GM12878 (cell line): ENCODE measurements around the gene RERE. TPM values are rescaled to one million over a fixed set of nuclear protein-coding genes. Genes with fewer than 3 reads are reported as not detected.

Experiments
- ATAC-seq: fragments of 200-7000 bp; cut with Tn5 transposase; 3 replicates; pipeline ENCODE4 v1.9.1; 2020; ENCODE audit warnings: mild to moderate bottlenecking, moderate library complexity
- BruUV-seq: library from RNA; stranded (reverse); fragments of 400-500 nt; replicated peaks from 2 replicates; lab custom pipeline; 2021; lab: Mats Ljungman, UMichigan
- CTCF ChIA-PET: fragments of 300-600 bp; sonication (Branson Sonifier 250); formaldehyde crosslinking; extraction: SDS; loops from one replicate; lab custom pipeline; 2021; ENCODE audit warnings: inconsistent platforms; lab: Yijun Ruan, JAX
- POLR2A ChIA-PET: fragments of 350-600 bp; formaldehyde crosslinking; extraction: SDS; loops from one replicate; lab custom pipeline; 2021; ENCODE audit warnings: inconsistent platforms; lab: Charles Lee
- RAD21 ChIA-PET: fragments of 300-600 bp; sonication (Branson Sonifier 250); formaldehyde crosslinking; loops from one replicate; lab custom pipeline; 2023; ENCODE audit warnings: antibody characterized with exemption; ENCODE audit not compliant: unreplicated experiment; lab: Charles Lee
- SMC1A ChIA-PET: fragments of 300-600 bp; sonication (Branson Sonifier 250); formaldehyde crosslinking; loops from one replicate; lab custom pipeline; 2023; ENCODE audit not compliant: unreplicated experiment, uncharacterized antibody; lab: Charles Lee
- DNase-seq: peaks from one replicate; pipeline ENCODE4 v3.0.0-alpha.2; 2011; ENCODE audit warnings: low read depth, low spot score
- FAIRE-seq: peaks from 3 replicates; lab custom pipeline; 2011; peaks lifted over from hg19 to GRCh38; lab: Jason Lieb, UNC
- H2AFZ ChIP-seq: 2 replicates; pipeline ENCODE4 v1.6.0; 2011; ENCODE audit warnings: low read depth, low read length, control low read depth; ENCODE audit not compliant: control insufficient read depth
- H3K27ac ChIP-seq: 2 replicates; pipeline ENCODE4 v1.5.1; 2011; ENCODE audit warnings: control low read depth; ENCODE audit not compliant: control insufficient read depth, insufficient read depth
- H3K27me3 ChIP-seq, 2 experiments: replicated peaks in 1 of 2; 2 replicates each; pipeline versions ENCODE4 v1.6.0 to v1.6.1; 2011; ENCODE audit warnings: low read length in 1 of 2; ENCODE audit not compliant: control insufficient read depth in 2 of 2, insufficient read depth in 2 of 2
- H3K36me3 ChIP-seq, 2 experiments: 2 replicates each; pipeline ENCODE4 v1.5.1; 2011; ENCODE audit warnings: low read length in 1 of 2; ENCODE audit not compliant: control insufficient read depth in 2 of 2, insufficient read depth in 2 of 2
- H3K4me1 ChIP-seq: 2 replicates; pipeline ENCODE4 v1.6.1; 2011; ENCODE audit warnings: mild to moderate bottlenecking, low read length, moderate library complexity, mixed read lengths; ENCODE audit not compliant: control insufficient read depth, insufficient read depth
- H3K4me2 ChIP-seq: 2 replicates; pipeline ENCODE4 v1.6.0; 2011; ENCODE audit warnings: control low read depth; ENCODE audit not compliant: control insufficient read depth, insufficient read depth
- H3K4me3 ChIP-seq: fragments of 200-600 bp; sonication (generic); 2 replicates; pipeline ENCODE4 v1.5.1; 2016
- H3K79me2 ChIP-seq: 2 replicates; pipeline ENCODE4 v1.6.0; 2011; ENCODE audit warnings: low read length; ENCODE audit not compliant: control insufficient read depth, insufficient read depth
- H3K9ac ChIP-seq: 2 replicates; pipeline ENCODE4 v1.8.0; 2011; ENCODE audit warnings: low read length, control low read depth, mixed read lengths; ENCODE audit not compliant: control insufficient read depth, insufficient read depth
- H3K9me3 ChIP-seq: replicated peaks from 3 replicates; pipeline ENCODE4 v1.5.1; 2011; ENCODE audit warnings: mild to moderate bottlenecking, low read length; ENCODE audit not compliant: control insufficient read depth, insufficient read depth
- H4K20me1 ChIP-seq: 2 replicates; pipeline ENCODE4 v1.6.0; 2011; ENCODE audit not compliant: control insufficient read depth, insufficient read depth
- ASH2L ChIP-seq: fragments of 300-600, 200-600 bp; sonication (generic); IDR thresholded peaks from 2 replicates; pipeline ENCODE4 v1.6.1; 2017; ENCODE audit warnings: low read depth, mild to moderate bottlenecking, borderline replicate concordance
- CBX5 ChIP-seq: sonication (generic); IDR thresholded peaks from 2 replicates; pipeline ENCODE4 v1.6.1; 2016; ENCODE audit warnings: low read depth, moderate library complexity, mild to moderate bottlenecking, inconsistent platforms
- CHD1 ChIP-seq: IDR thresholded peaks from 2 replicates; pipeline ENCODE4 v1.6.1; 2012; ENCODE audit warnings: low read depth, low read length, improper control_type of control experiment
- CHD4 ChIP-seq: fragments of 200-600 bp; sonication (generic); IDR thresholded peaks from 2 replicates; pipeline ENCODE4 v1.6.1; 2016; ENCODE audit warnings: mild to moderate bottlenecking
- EGR1 ChIP-seq, 2 experiments: IDR thresholded peaks; 1 replicate in 1 of 2; 2 replicates in 1 of 2; pipeline ENCODE4 v1.6.1; 2011 to 2012; ENCODE audit warnings: low read depth in 2 of 2, low read length in 2 of 2, borderline replicate concordance in 1 of 2, mild to moderate bottlenecking in 1 of 2, moderate library complexity in 1 of 2
- HCFC1 ChIP-seq: fragments of 150-350 bp; IDR thresholded peaks from 2 replicates; pipeline ENCODE4 v1.6.1; 2014; ENCODE audit warnings: low read length
- HDAC6 ChIP-seq: fragments of 200-600 bp; sonication (generic); IDR thresholded peaks from one replicate; pipeline ENCODE4 v1.8.0; 2017; ENCODE audit warnings: antibody characterized with exemption; ENCODE audit not compliant: unreplicated experiment
- KLF5 ChIP-seq: fragments of 450-650 bp; IDR thresholded peaks from 2 replicates; pipeline ENCODE4 v1.6.1; 2014; ENCODE audit warnings: mild to moderate bottlenecking; ENCODE audit not compliant: partially characterized antibody
- PKNOX1 ChIP-seq: fragments of 450-650 bp; IDR thresholded peaks from 2 replicates; pipeline ENCODE4 v1.6.1; 2016; ENCODE audit warnings: mild to moderate bottlenecking
- RAD21 ChIP-seq: IDR thresholded peaks from 2 replicates; pipeline ENCODE4 v1.6.1; 2011; ENCODE audit warnings: mild to moderate bottlenecking, low read depth, low read length, moderate library complexity; ENCODE audit not compliant: insufficient read depth
- SIX5 ChIP-seq: IDR thresholded peaks from 2 replicates; pipeline ENCODE4 v1.6.1; 2011; ENCODE audit warnings: mild to moderate bottlenecking, low read depth, low read length, moderate library complexity; ENCODE audit not compliant: severe bottlenecking
- SKIL ChIP-seq: fragments of 450-650 bp; IDR thresholded peaks from 2 replicates; pipeline ENCODE4 v1.6.1; 2017; ENCODE audit warnings: mild to moderate bottlenecking, low read depth, inconsistent platforms; ENCODE audit not compliant: poor library complexity, severe bottlenecking
- SREBF2 ChIP-seq: IDR thresholded peaks from 2 replicates; pipeline ENCODE4 v1.6.1; 2012; ENCODE audit warnings: mild to moderate bottlenecking, low read length
- ZNF24 ChIP-seq: fragments of 450-650 bp; IDR thresholded peaks from 2 replicates; pipeline ENCODE4 v1.6.1; 2017; ENCODE audit warnings: antibody characterized with exemption, mild to moderate bottlenecking
- WGBS: methylation state at CpG from one replicate; pipeline ENCODE4 v1.1.6; 2016; ENCODE audit warnings: low lambda C conversion rate; ENCODE audit not compliant: insufficient replicate concordance, insufficient coverage; ENCODE audit errors: missing lambda C conversion rate; 5-methylcytosine and 5-hydroxymethylcytosine counted together
- in situ Hi-C: fragments of 300-500 bp; cut with MboI; formaldehyde crosslinking; loops from 9 replicates; pipeline ENCODE4 v1.14.3; 2018; ENCODE audit warnings: mixed read lengths
- intact Hi-C: fragments of 100-400 bp; cut with micrococcal nuclease; formaldehyde crosslinking; loops from one replicate; pipeline ENCODE4 v1.14.2; 2022; ENCODE audit not compliant: unreplicated experiment
- polyA plus RNA-seq, 11 experiments: library from polyadenylated mRNA; depleted of rRNA in 4 of 11; unstranded in 6 of 11; stranded (reverse) in 5 of 11; fragments of >200 nt; fragmentation: Nextera tagmentation in 4 of 11; fragmentation: Illumina TruSeq in 1 of 11; extraction: Ambion mirVana in 4 of 11; extraction: Trizol in 1 of 11; gene quantifications; 1 replicate in 1 of 11; 2 replicates in 10 of 11; pipeline versions ENCODE4 v1.2.1 to v1.2.3, GENCODE V29; 2011 to 2016; ENCODE audit warnings: inconsistent platforms in 2 of 11, missing spikeins in 2 of 11, low read depth in 1 of 11
- total RNA-seq, 4 experiments: library from RNA; depleted of rRNA in 3 of 4; stranded (reverse); fragments of >200 nt in 3 of 4; fragmentation: Illumina TruSeq in 1 of 4; extraction: Trizol in 1 of 4; gene quantifications; 2 replicates each; pipeline versions ENCODE4 v1.2.1 to v1.2.3, GENCODE V29; 2013 to 2021

RERE gene
- total and polyA plus RNA-seq, 10 of the 15 experiments (the other 5 are each of a cell fraction or from before 2014, with no cell fraction given) = 5.2 to 60.5 (median 20.2) TPM

GRCh38 chr1:8587784-8588183, 229.7 kb downstream of the RERE start:
- H3K9ac ChIP-seq = no peak overlapping the region
- ChIA-PET RAD21 (interaction anchor here (0.8 to 6.1 kb wide), 3 partner anchors 8 to 83 kb away, joined by 3 to 27 read pairs (median 12); no protein-coding TSS in a partner anchor), CTCF (interaction anchor here (0.9 to 4.3 kb wide), 7 partner anchors 8 to 261 kb away, joined by 3 to 19 read pairs (median 10); no protein-coding TSS in a partner anchor), POLR2A (interaction anchor here (1.2 kb wide), 1 partner anchor 8 kb away, joined by 3 read pairs; no protein-coding TSS in a partner anchor), SMC1A (interaction anchor here (1.1 to 2.8 kb wide), 7 partner anchors 10 to 82 kb away, joined by 3 to 12 read pairs (median 3); no protein-coding TSS in a partner anchor)
- peaks cover 4% of the 10 kb centered on the region; the same call in 1 of the 2 replicates for H3K4me1 ChIP-seq
- FAIRE-seq (no peak), DNase-seq (no peak), ATAC-seq (peak; percentile 31; the same call in 2 of the 3 replicates)
- H3K79me2 ChIP-seq = no peaks in the 10 kb centered on the region; the same call in 1 of the 2 replicates
- BruUV-seq = no TSS peak
- no peaks in the 10 kb centered on the region for H4K20me1 ChIP-seq
- H2AFZ ChIP-seq = no peak overlapping the region
- H3K27ac ChIP-seq = no peak overlapping the region
- in situ Hi-C loops = no loop called here
- H3K4me3 ChIP-seq = no peak overlapping the region
- H3K27me3 ChIP-seq = no peaks in the 10 kb centered on the region
- no peak overlapping the region for H3K4me2 ChIP-seq
- 73% methylated on average over 5 of the region's 5 CpGs for WGBS
- TF ChIP-seq CHD1 (no peak), CHD4 (no peak), SKIL (no peak), SREBF2 (no peak), CBX5 (no peak), HDAC6 (no peak), SIX5 (no peak), PKNOX1 (no peak), HCFC1 (no peak), ZNF24 (no peak), ASH2L (no peak), KLF5 (no peak), EGR1 (IDR thresholded peaks at IDR 0.05; ENCODE audit: borderline replicate concordance in 1 of 2, low read depth in 2 of 2, low read length in 2 of 2) (no peak), RAD21 (no peak)
- H3K9me3 ChIP-seq = no peaks in the 10 kb centered on the region
- intact Hi-C loops = no loop called here
- no peaks in the 10 kb centered on the region for H3K36me3 ChIP-seq
